H9 (cell line): ENCODE results near the gene ICE2. TPM values are rescaled to one million over a fixed set of nuclear protein-coding genes. Genes with fewer than 3 reads are reported as not detected.

Experiments used
- DNase-seq: peaks from one replicate; pipeline ENCODE4 v3.0.0-alpha.2; 2017
- H2AFZ ChIP-seq: one replicate; pipeline ENCODE4 v1.6.1; 2013; ENCODE audit warnings: mild to moderate bottlenecking, low read length, control low read depth, moderate library complexity
- H2AK5ac ChIP-seq: 2 replicates; pipeline ENCODE4 v1.6.1; 2013; ENCODE audit warnings: low read length, control low read depth, mixed read lengths; ENCODE audit not compliant: insufficient read length
- H2BK120ac ChIP-seq: one replicate; pipeline ENCODE4 v1.6.1; 2013; ENCODE audit warnings: low read depth, mild to moderate bottlenecking, low read length, control low read depth, inconsistent platforms; ENCODE audit not compliant: poor library complexity, severe bottlenecking
- H2BK12ac ChIP-seq: 2 replicates; pipeline ENCODE4 v1.6.1; 2013; ENCODE audit warnings: low read length, control low read depth, mixed read lengths, low read depth; ENCODE audit not compliant: insufficient read length
- H2BK15ac ChIP-seq: 2 replicates; pipeline ENCODE4 v1.6.1; 2013; ENCODE audit warnings: low read depth, low read length, control low read depth
- H2BK20ac ChIP-seq: one replicate; pipeline ENCODE4 v1.6.1; 2013; ENCODE audit warnings: low read depth, mild to moderate bottlenecking, low read length, control low read depth, inconsistent platforms; ENCODE audit not compliant: poor library complexity, severe bottlenecking
- H2BK5ac ChIP-seq: 2 replicates; pipeline ENCODE4 v1.6.1; 2013; ENCODE audit warnings: low read length, control low read depth, mixed read lengths; ENCODE audit not compliant: insufficient read length
- H3K14ac ChIP-seq: 2 replicates; pipeline ENCODE4 v1.6.1; 2013; ENCODE audit warnings: low read length, control low read depth; ENCODE audit not compliant: insufficient read depth
- H3K18ac ChIP-seq: 2 replicates; pipeline ENCODE4 v1.6.1; 2013; ENCODE audit warnings: low read depth, mild to moderate bottlenecking, mixed read lengths, low read length, control low read depth; ENCODE audit not compliant: insufficient read length
- H3K23ac ChIP-seq: 2 replicates; pipeline ENCODE4 v1.6.1; 2013; ENCODE audit warnings: low read length, control low read depth, mixed read lengths, low read depth; ENCODE audit not compliant: insufficient read length
- H3K23me2 ChIP-seq: 2 replicates; pipeline ENCODE4 v1.6.1; 2013; ENCODE audit warnings: low read depth, mild to moderate bottlenecking, mixed read lengths, low read length, control low read depth; ENCODE audit not compliant: insufficient read length, poor library complexity, severe bottlenecking
- H3K27ac ChIP-seq: 2 replicates; pipeline ENCODE4 v1.5.1; 2013; ENCODE audit warnings: low read length, control low read depth, mixed read lengths, low read depth; ENCODE audit not compliant: insufficient read length
- H3K27me3 ChIP-seq: 2 replicates; pipeline ENCODE4 v1.6.1; 2013; ENCODE audit warnings: low read length, control low read depth, inconsistent platforms; ENCODE audit not compliant: insufficient read depth
- H3K4ac ChIP-seq: 2 replicates; pipeline ENCODE4 v1.6.1; 2013; ENCODE audit warnings: low read depth, mild to moderate bottlenecking, control low read depth, inconsistent platforms, low read length, moderate library complexity
- H3K4me1 ChIP-seq: 2 replicates; pipeline ENCODE4 v1.6.1; 2013; ENCODE audit warnings: low read length, control low read depth, inconsistent platforms; ENCODE audit not compliant: insufficient read depth
- H3K4me2 ChIP-seq: 2 replicates; pipeline ENCODE4 v1.6.1; 2013; ENCODE audit warnings: low read length, control low read depth, mixed read lengths; ENCODE audit not compliant: insufficient read length, insufficient read depth
- H3K56ac ChIP-seq: 2 replicates; pipeline ENCODE4 v1.6.1; 2013; ENCODE audit warnings: low read depth, mild to moderate bottlenecking, mixed read lengths, low read length, control low read depth; ENCODE audit not compliant: insufficient read length
- H3K79me1 ChIP-seq: 2 replicates; pipeline ENCODE4 v1.6.1; 2013; ENCODE audit warnings: low read depth, mild to moderate bottlenecking, moderate library complexity, low read length, control low read depth, inconsistent platforms; ENCODE audit not compliant: insufficient read depth, poor library complexity, severe bottlenecking
- H3K79me2 ChIP-seq: 2 replicates; pipeline ENCODE4 v1.6.1; 2013; ENCODE audit warnings: low read length, control low read depth, inconsistent platforms; ENCODE audit not compliant: insufficient read depth
- H3K9ac ChIP-seq: 2 replicates; pipeline ENCODE4 v1.6.1; 2013; ENCODE audit warnings: low read length, control low read depth, mixed read lengths; ENCODE audit not compliant: insufficient read length; ENCODE audit errors: extremely low read depth
- H3K9me3 ChIP-seq: one replicate; pipeline ENCODE4 v1.6.1; 2013; ENCODE audit warnings: low read depth, low read length, inconsistent platforms; ENCODE audit not compliant: control insufficient read depth
- H3T11ph ChIP-seq: one replicate; pipeline ENCODE4 v1.6.1; 2013; ENCODE audit warnings: mild to moderate bottlenecking, low read length, control low read depth, inconsistent platforms
- H4K20me1 ChIP-seq: one replicate; pipeline ENCODE4 v1.6.1; 2013; ENCODE audit not compliant: control insufficient read depth, insufficient read length, insufficient read depth
- H4K5ac ChIP-seq: 2 replicates; pipeline ENCODE4 v1.6.1; 2013; ENCODE audit warnings: low read depth, mild to moderate bottlenecking, mixed read lengths, low read length, control low read depth; ENCODE audit not compliant: insufficient read length
- H4K8ac ChIP-seq: replicated peaks from 2 replicates; pipeline ENCODE4 v1.6.1; 2013; ENCODE audit warnings: low read length, control low read depth, mixed read lengths, low read depth; ENCODE audit not compliant: insufficient read length
- H4K91ac ChIP-seq: 2 replicates; pipeline ENCODE4 v1.6.1; 2013; ENCODE audit warnings: low read depth, mild to moderate bottlenecking, moderate library complexity, mixed read lengths, low read length, control low read depth; ENCODE audit not compliant: insufficient read length
- H3K27ac Mint-ChIP-seq, 3 experiments: 2 replicates in 2 of 3; 3 replicates in 1 of 3; pipeline ENCODE4 v1.8.0; 2020 to 2021; ENCODE audit warnings: mixed read lengths in 3 of 3, mild to moderate bottlenecking in 1 of 3, moderate library complexity in 1 of 3
- H3K27me3 Mint-ChIP-seq: 2 replicates; pipeline ENCODE4 v1.8.0; 2021; ENCODE audit warnings: low read depth, mild to moderate bottlenecking, moderate library complexity, mixed read lengths
- H3K36me3 Mint-ChIP-seq, 3 experiments: 2 replicates in 2 of 3; 3 replicates in 1 of 3; pipeline ENCODE4 v1.8.0; 2020 to 2021; ENCODE audit warnings: low read depth in 3 of 3, mixed read lengths in 3 of 3; ENCODE audit not compliant: insufficient read depth in 1 of 3
- H3K4me1 Mint-ChIP-seq, 2 experiments: 2 replicates each; pipeline ENCODE4 v1.8.0; 2020; ENCODE audit warnings: mixed read lengths in 2 of 2
- H3K4me3 Mint-ChIP-seq, 2 experiments: 2 replicates in 1 of 2; 3 replicates in 1 of 2; pipeline ENCODE4 v1.8.0; 2020 to 2021; ENCODE audit warnings: mild to moderate bottlenecking in 2 of 2, mixed read lengths in 2 of 2, moderate library complexity in 1 of 2
- H3K9me3 Mint-ChIP-seq, 2 experiments: 2 replicates in 1 of 2; 3 replicates in 1 of 2; pipeline ENCODE4 v1.8.0; 2020; ENCODE audit warnings: mild to moderate bottlenecking in 2 of 2, mixed read lengths in 2 of 2, moderate library complexity in 1 of 2
- CTCF ChIP-seq: fragments of 200-600 bp; sonication (generic); conservative IDR thresholded peaks from 3 replicates; pipeline ENCODE4 v1.8.0; 2021; ENCODE audit warnings: antibody characterized with exemption, mild to moderate bottlenecking
- WGBS: extraction: QIAGEN DNeasy Blood & Tissue Kit; methylation state at CpG from one replicate; pipeline ENCODE4 v1.1.7; 2013; ENCODE audit warnings: missing lambda C conversion rate, low lambda C conversion rate, mixed read lengths; ENCODE audit not compliant: insufficient read length; ENCODE audit errors: extremely low coverage; 5-methylcytosine and 5-hydroxymethylcytosine counted together
- total RNA-seq: library from RNA; stranded (reverse); gene quantifications from 2 replicates; pipeline ENCODE4 v1.2.1, GENCODE V29; 2021

The ICE2 gene
- total RNA-seq, 1 experiment from 2014 or later = 76.3 TPM

GRCh38 chr15:60372756-60373155 lies 106.2 kb downstream of the ICE2 start:
- H2BK20ac ChIP-seq = no peak overlapping the region
- H3K4ac ChIP-seq = no peak overlapping the region
- H3K27me3 ChIP-seq = no peaks in the 10 kb centered on the region
- H2BK5ac ChIP-seq = no peak overlapping the region
- no peak overlapping the region for H3K9ac ChIP-seq
- H2BK12ac ChIP-seq = no peak overlapping the region
- DNase-seq = no peak
- no peak overlapping the region for H3K23ac ChIP-seq
- no peaks in the 10 kb centered on the region for H3K79me2 ChIP-seq
- H4K5ac ChIP-seq = no peak overlapping the region
- no peak overlapping the region for H2BK15ac ChIP-seq
- H3K27ac ChIP-seq = no peak overlapping the region
- H3K4me1 ChIP-seq = no peaks in the 10 kb centered on the region
- no peak overlapping the region for H3K18ac ChIP-seq
- no peaks in the 10 kb centered on the region for H3K79me1 ChIP-seq
- Mint-ChIP-seq H3K4me3 (no peak overlapping the region), H3K4me1 (peaks cover 20 to 22% of the 10 kb centered on the region in 2 experiments), H3K9me3 (no peaks in the 10 kb centered on the region), H3K36me3 (peaks cover 0 to 13% (median 0%) of the 10 kb centered on the region in 3 experiments; a peak in 3 of 7 replicates), H3K27me3 (peaks cover 55% of the 10 kb centered on the region), H3K27ac (no peak overlapping the region)
- H2AFZ ChIP-seq = no peak overlapping the region
- H3T11ph ChIP-seq = no peak overlapping the region
- H3K23me2 ChIP-seq = no peaks in the 10 kb centered on the region
- H2BK120ac ChIP-seq = no peak overlapping the region
- no peaks in the 10 kb centered on the region for H3K9me3 ChIP-seq
- TF ChIP-seq CTCF = no peak
- H4K8ac ChIP-seq = no peak overlapping the region
- no peak overlapping the region for H4K91ac ChIP-seq
- H3K14ac ChIP-seq = no peak overlapping the region
- no peak overlapping the region for H3K4me2 ChIP-seq
- H2AK5ac ChIP-seq = no peak overlapping the region
- no peaks in the 10 kb centered on the region for H4K20me1 ChIP-seq
- H3K56ac ChIP-seq = no peak overlapping the region
- no CpG with 5 or more reads among the region's 1 CpG for WGBS
